Thyroid gland (tissue), 4 donors: ENCODE data around the gene ACSL3. TPM values are rescaled to one million over a fixed set of nuclear protein-coding genes. Genes with fewer than 3 reads are reported as not detected.
A peak's percentile ranks its signal among the peaks of the same experiment; 100 is the strongest.

Source experiments
- DNase-seq, 2 donors: peaks; one replicate each; pipeline ENCODE4 v3.0.0-alpha.2; 2019
- H3K27ac ChIP-seq, 3 donors: fragments of 200-600 bp; sonication (generic); 1 replicate in 2 of 3; 2 replicates in 1 of 3; pipeline ENCODE4 v1.5.1; 2016 to 2019; ENCODE audit warnings: mild to moderate bottlenecking in 1 of 3, moderate library complexity in 1 of 3
- H3K27me3 ChIP-seq: fragments of 200-600 bp; sonication (generic); one replicate; pipeline ENCODE4 v1.5.1; 2019
- H3K36me3 ChIP-seq, 2 donors: fragments of 200-600 bp; sonication (generic); one replicate each; pipeline ENCODE4 v1.5.1; 2016 to 2019
- H3K4me1 ChIP-seq, 2 donors: fragments of 200-600 bp; sonication (generic); one replicate each; pipeline ENCODE4 v1.5.1; 2017 to 2019
- H3K4me3 ChIP-seq, 3 donors: fragments of 200-600 bp; sonication (generic); replicated peaks in 1 of 3; 1 replicate in 2 of 3; 2 replicates in 1 of 3; pipeline ENCODE4 v1.5.1; 2016; ENCODE audit warnings: mild to moderate bottlenecking in 1 of 3
- H3K9me3 ChIP-seq: fragments of 200-600 bp; sonication (generic); one replicate; pipeline ENCODE4 v1.5.1; 2017
- CTCF ChIP-seq, 6 experiments: fragments of 200-600 bp in 3 of 6; fragments of 450-650 bp in 3 of 6; sonication (generic) in 3 of 6; IDR thresholded peaks; one replicate each; pipeline ENCODE4 v1.5.1; 2016 to 2019; ENCODE audit warnings: antibody characterized with exemption in 6 of 6, mild to moderate bottlenecking in 2 of 6, inconsistent platforms in 1 of 6, moderate library complexity in 1 of 6
- POLR2A ChIP-seq, 2 donors: fragments of 450-650 bp; IDR thresholded peaks; one replicate each; pipeline ENCODE4 v1.6.1; 2017; ENCODE audit warnings: antibody characterized with exemption in 2 of 2, mild to moderate bottlenecking in 2 of 2, moderate library complexity in 1 of 2
- WGBS, 2 donors: methylation state at CpG; one replicate each; pipeline ENCODE4 v1.1.5; 2017; 5-methylcytosine and 5-hydroxymethylcytosine counted together
- intact Hi-C: fragments of 100-400 bp; cut with DNase I; formaldehyde crosslinking; loops from one replicate; pipeline ENCODE4 v1.15.1; 2023
- total RNA-seq, 4 donors: library from RNA; depleted of rRNA; stranded (reverse); fragments of >200 nt; gene quantifications; one replicate each; pipeline ENCODE4 v1.2.3, GENCODE V29; 2016

The ACSL3 gene
- total RNA-seq, 4 donors from 2014 or later = 62.0 to 85.8 (median 76.6) TPM

GRCh38 chr2:222833410-222833809 is 27.4 kb upstream of the ACSL3 start:
- intact Hi-C loops = no loop called here
- H3K36me3 ChIP-seq = no peaks in the 10 kb centered on the region
- H3K27ac ChIP-seq = no peak overlapping the region
- peaks cover 0 to 12% of the 10 kb centered on the region in 2 donors for H3K4me1 ChIP-seq
- no peak overlapping the region for H3K4me3 ChIP-seq
- H3K27me3 ChIP-seq = no peaks in the 10 kb centered on the region
- no peak for DNase-seq
- TF ChIP-seq CTCF (IDR thresholded peaks at IDR 0.05) = no peak
- no peak for TF ChIP-seq POLR2A (IDR thresholded peaks at IDR 0.05)
- WGBS, 2 donors = 96 to 100% methylated on average over 2 of the region's 2 CpGs
- H3K9me3 ChIP-seq = no peaks in the 10 kb centered on the region

GRCh38 chr2:222835143-222835822 is 25.6 kb upstream of the ACSL3 start:
- Histone ChIP-seq H3K27ac (peak overlapping the region; percentile 42 to 75 (median 49)), H3K4me3 (no peak overlapping the region), H3K4me1 (peaks cover 0 to 12% of the 10 kb centered on the region in 2 donors), H3K27me3 (no peaks in the 10 kb centered on the region), H3K36me3 (no peaks in the 10 kb centered on the region), H3K9me3 (no peaks in the 10 kb centered on the region)
- intact Hi-C loops = no loop called here
- TF ChIP-seq POLR2A (IDR thresholded peaks at IDR 0.05) (no peak), CTCF (IDR thresholded peaks at IDR 0.05) (no peak)
- WGBS, 2 donors = 36 to 40% methylated on average over 8 of the region's 8 CpGs
- DNase-seq = peak; percentile 50 to 58

GRCh38 chr2:222835823-222836151 is 25.0 kb upstream of the ACSL3 start:
- no peaks in the 10 kb centered on the region for H3K9me3 ChIP-seq
- peak overlapping the region in 1 of 3 donors; percentile 49 for H3K27ac ChIP-seq
- intact Hi-C loops = no loop called here
- 62 to 65% methylated on average over 5 of the region's 5 CpGs for WGBS, 2 donors
- no peaks in the 10 kb centered on the region for H3K27me3 ChIP-seq
- no peak for DNase-seq
- H3K4me3 ChIP-seq = no peak overlapping the region
- peaks cover 0 to 12% of the 10 kb centered on the region in 2 donors for H3K4me1 ChIP-seq
- no peaks in the 10 kb centered on the region for H3K36me3 ChIP-seq
- TF ChIP-seq POLR2A (IDR thresholded peaks at IDR 0.05) (no peak), CTCF (IDR thresholded peaks at IDR 0.05) (no peak)

- DNase-seq = no peak
- intact Hi-C loops = no loop called here
Measured at GRCh38 chr2:222837643-222838056, 23.2 kb upstream of the ACSL3 start.

More at GRCh38 chr2:222837643-222838056, 23.2 kb upstream of the ACSL3 start:
- no peaks in the 10 kb centered on the region for H3K27me3 ChIP-seq
- no peaks in the 10 kb centered on the region for H3K9me3 ChIP-seq
- 75 to 83% methylated on average over 4 of the region's 4 CpGs for WGBS, 2 donors
- TF ChIP-seq CTCF (IDR thresholded peaks at IDR 0.05) (no peak), POLR2A (IDR thresholded peaks at IDR 0.05) (no peak)
- no peaks in the 10 kb centered on the region for H3K36me3 ChIP-seq
- no peak overlapping the region for H3K27ac ChIP-seq
- peaks cover 0 to 12% of the 10 kb centered on the region in 2 donors for H3K4me1 ChIP-seq
- H3K4me3 ChIP-seq = no peak overlapping the region
